Activated effector memory CD4-positive, alpha-beta T cell treated with anti-CD3 and anti-CD28 coated beads, Interleukin-2, amount 50 U/mL, for 16 hours (primary cell): ENCODE measurements around the gene PNN.
"Not testable (repeated sequence)": the region's sequence is repeated elsewhere in the genome, so short reads cannot be mapped to it uniquely, and the experiment has no call there.

Experiments
- DNase-seq: peaks from one replicate; pipeline ENCODE4 v3.0.0-alpha.2; 2020

The PNN gene

GRCh38 chr14:39181693-39182047 is 6.6 kb downstream of the PNN start:
- DNase-seq = no peak

GRCh38 chr14:39182770-39183684 is 8.0 kb downstream of the PNN start:
- DNase-seq = no peak

- DNase-seq = not testable (repeated sequence)
Measured at GRCh38 chr14:39183685-39184003, 8.6 kb downstream of the PNN start.

GRCh38 chr14:39184628-39185255 is 9.7 kb downstream of the PNN start:
- no peak for DNase-seq

- no peak for DNase-seq
Measured at GRCh38 chr14:39185256-39186049, 10.4 kb downstream of the PNN start.

GRCh38 chr14:39186941-39187525 is 12.0 kb downstream of the PNN start:
- no peak for DNase-seq

- no peak for DNase-seq
Measured at GRCh38 chr14:39203659-39204606, 28.9 kb downstream of the PNN start.

GRCh38 chr14:39207430-39207829 is 32.4 kb downstream of the PNN start:
- not testable (repeated sequence) for DNase-seq

- no peak for DNase-seq
Measured at GRCh38 chr14:39211109-39211741, 36.2 kb downstream of the PNN start.

- DNase-seq = no peak
Measured at GRCh38 chr14:39212034-39212433, 37.0 kb downstream of the PNN start.

GRCh38 chr14:39212693-39213092 is 37.6 kb downstream of the PNN start:
- DNase-seq = no peak

GRCh38 chr14:39217214-39217879 is 42.3 kb downstream of the PNN start:
- DNase-seq = no peak

- no peak for DNase-seq
Measured at GRCh38 chr14:39218171-39218769, 43.2 kb downstream of the PNN start.

- no peak for DNase-seq
Measured at GRCh38 chr14:39219075-39219499, 44.0 kb downstream of the PNN start.

- not testable (repeated sequence) for DNase-seq
Measured at GRCh38 chr14:39220473-39220872, 45.4 kb downstream of the PNN start.

GRCh38 chr14:39228044-39228443 is 53.0 kb downstream of the PNN start:
- DNase-seq = no peak

- no peak for DNase-seq
Measured at GRCh38 chr14:39228509-39229221, 53.6 kb downstream of the PNN start.

GRCh38 chr14:39229222-39229543 is 54.1 kb downstream of the PNN start:
- peak; percentile 78 for DNase-seq

- no peak for DNase-seq
Measured at GRCh38 chr14:39229601-39230110, 54.6 kb downstream of the PNN start.
